AML-193 (cell line): ENCODE data around the gene GTF3C1.
"Not testable (repeated sequence)": the region's sequence is repeated elsewhere in the genome, so short reads cannot be mapped to it uniquely, and the experiment has no call there.

Experiments
- DNase-seq, 2 experiments: peaks; one replicate each; lab custom pipeline; 2025; lab: John Stamatoyannopoulos, UW

GTF3C1 gene

GRCh38 chr16:27445502-27446175, 104.1 kb downstream of the GTF3C1 start:
- no peak for DNase-seq

GRCh38 chr16:27444470-27444869, 105.2 kb downstream of the GTF3C1 start:
- no peak for DNase-seq

- no peak for DNase-seq
Observed at GRCh38 chr16:27444015-27444414, 105.7 kb downstream of the GTF3C1 start.

- DNase-seq: no peak
Observed at GRCh38 chr16:27441998-27442397, 107.7 kb downstream of the GTF3C1 start.

GRCh38 chr16:27441276-27441675, 108.4 kb downstream of the GTF3C1 start:
- no peak for DNase-seq

- DNase-seq: no peak
Observed at GRCh38 chr16:27439271-27440018, 110.3 kb downstream of the GTF3C1 start.

- no peak for DNase-seq
Observed at GRCh38 chr16:27437946-27438345, 111.8 kb downstream of the GTF3C1 start.

GRCh38 chr16:27436921-27437650, 112.6 kb downstream of the GTF3C1 start:
- DNase-seq: no peak

- no peak for DNase-seq
Observed at GRCh38 chr16:27436065-27436464, 113.6 kb downstream of the GTF3C1 start.

GRCh38 chr16:27435146-27435545, 114.6 kb downstream of the GTF3C1 start:
- DNase-seq: not testable (repeated sequence)

- DNase-seq: no peak
Observed at GRCh38 chr16:27434141-27435051, 115.3 kb downstream of the GTF3C1 start.

GRCh38 chr16:27433636-27434035, 116.1 kb downstream of the GTF3C1 start:
- DNase-seq: no peak

- DNase-seq: not testable (repeated sequence)
Observed at GRCh38 chr16:27433191-27433590, 116.5 kb downstream of the GTF3C1 start.

GRCh38 chr16:27432558-27432957, 117.2 kb downstream of the GTF3C1 start:
- no peak for DNase-seq

- DNase-seq: no peak
Observed at GRCh38 chr16:27431773-27432532, 117.8 kb downstream of the GTF3C1 start.

- no peak for DNase-seq
Observed at GRCh38 chr16:27430923-27431484, 118.7 kb downstream of the GTF3C1 start.

- no peak for DNase-seq
Observed at GRCh38 chr16:27430512-27430911, 119.2 kb downstream of the GTF3C1 start.

- DNase-seq: no peak
Observed at GRCh38 chr16:27429981-27430441, 119.7 kb downstream of the GTF3C1 start.

- DNase-seq: no peak
Observed at GRCh38 chr16:27429330-27429871, 120.3 kb downstream of the GTF3C1 start.
